GM23338 (cell line): ENCODE data around the gene PKNOX2. TPM values are rescaled to one million over a fixed set of nuclear protein-coding genes. Genes with fewer than 3 reads are reported as not detected.

Source experiments
- ATAC-seq: fragments of 200-7000 bp; cut with Tn5 transposase; 3 replicates; pipeline ENCODE4 v1.9.1; 2020
- DNase-seq: peaks from one replicate; pipeline ENCODE4 v3.0.0-alpha.2; 2015; ENCODE audit warnings: low spot score
- H2AFZ ChIP-seq: fragments of 200-600 bp; sonication (generic); 2 replicates; pipeline ENCODE4 v1.8.0; 2016; ENCODE audit warnings: antibody characterized with exemption, mild to moderate bottlenecking, moderate library complexity
- H3F3A ChIP-seq: fragments of 200-600 bp; sonication (generic); replicated peaks from 2 replicates; pipeline ENCODE4 v1.8.0; 2017; ENCODE audit warnings: antibody characterized with exemption, mixed run types, low read depth
- H3K27ac ChIP-seq: fragments of 200-600 bp; sonication (generic); 2 replicates; pipeline ENCODE4 v1.6.1; 2016; ENCODE audit warnings: low read depth
- H3K27me3 ChIP-seq: fragments of 200-600 bp; sonication (generic); 2 replicates; pipeline ENCODE4 v1.8.0; 2016; ENCODE audit warnings: mild to moderate bottlenecking, mixed run types, moderate library complexity; ENCODE audit not compliant: insufficient read depth
- H3K36me3 ChIP-seq: fragments of 200-600 bp; sonication (generic); 2 replicates; pipeline ENCODE4 v1.8.0; 2016; ENCODE audit warnings: mild to moderate bottlenecking; ENCODE audit not compliant: insufficient read depth
- H3K4me1 ChIP-seq: fragments of 200-600 bp; sonication (generic); 2 replicates; pipeline ENCODE4 v1.8.0; 2016; ENCODE audit warnings: mild to moderate bottlenecking, moderate library complexity; ENCODE audit not compliant: insufficient read depth
- H3K4me2 ChIP-seq: fragments of 200-600 bp; sonication (generic); 2 replicates; pipeline ENCODE4 v1.7.1; 2017; ENCODE audit warnings: mixed run types
- H3K4me3 ChIP-seq: fragments of 200-600 bp; sonication (generic); 2 replicates; pipeline ENCODE4 v1.6.1; 2016; ENCODE audit warnings: mixed run types
- H3K79me2 ChIP-seq: fragments of 200-600 bp; sonication (generic); replicated peaks from 2 replicates; pipeline ENCODE4 v1.8.0; 2017; ENCODE audit warnings: mild to moderate bottlenecking; ENCODE audit not compliant: insufficient read depth
- H3K9me2 ChIP-seq: fragments of 200-600 bp; sonication (generic); 2 replicates; pipeline ENCODE4 v1.8.0; 2017; ENCODE audit not compliant: insufficient read depth
- H4K20me1 ChIP-seq: fragments of 200-600 bp; sonication (generic); replicated peaks from 2 replicates; pipeline ENCODE4 v1.8.0; 2017; ENCODE audit warnings: mild to moderate bottlenecking; ENCODE audit not compliant: insufficient read depth
- H3K27ac Mint-ChIP-seq: 2 replicates; pipeline ENCODE4 v1.8.0; 2020; ENCODE audit warnings: inconsistent platforms, mild to moderate bottlenecking, moderate library complexity, mixed read lengths
- H3K27me3 Mint-ChIP-seq: 3 replicates; pipeline ENCODE4 v1.8.0; 2022; ENCODE audit warnings: low read depth, mild to moderate bottlenecking, moderate library complexity, mixed read lengths, inconsistent platforms; ENCODE audit not compliant: insufficient read depth, poor library complexity
- H3K36me3 Mint-ChIP-seq: 3 replicates; pipeline ENCODE4 v1.8.0; 2021; ENCODE audit warnings: low read depth, mild to moderate bottlenecking, inconsistent platforms, moderate library complexity, mixed read lengths
- H3K4me1 Mint-ChIP-seq: 3 replicates; pipeline ENCODE4 v1.8.0; 2020; ENCODE audit warnings: mild to moderate bottlenecking, inconsistent platforms, mixed read lengths
- H3K4me3 Mint-ChIP-seq: 3 replicates; pipeline ENCODE4 v1.8.0; 2021; ENCODE audit warnings: moderate library complexity, mild to moderate bottlenecking, inconsistent platforms, mixed read lengths
- H3K9me3 Mint-ChIP-seq: 3 replicates; pipeline ENCODE4 v1.8.0; 2020; ENCODE audit warnings: moderate library complexity, mild to moderate bottlenecking, inconsistent platforms, mixed read lengths
- CTCF ChIP-seq, 2 experiments: fragments of 200-600 bp in 1 of 2; sonication (generic) in 1 of 2; conservative IDR thresholded peaks; 2 replicates each; pipeline versions ENCODE4 v1.5.1 to v1.6.1; 2016 to 2017; ENCODE audit warnings: antibody characterized with exemption in 2 of 2, low read depth in 2 of 2, mild to moderate bottlenecking in 2 of 2, moderate library complexity in 1 of 2
- EZH2 ChIP-seq: fragments of 200-600 bp; sonication (generic); IDR thresholded peaks from one replicate; pipeline ENCODE4 v1.8.0; 2017; ENCODE audit warnings: antibody characterized with exemption, mild to moderate bottlenecking, low read depth; ENCODE audit not compliant: unreplicated experiment
- JUNB ChIP-seq: IDR thresholded peaks from one replicate; pipeline ENCODE4 v1.6.1; 2016; ENCODE audit warnings: antibody characterized with exemption; ENCODE audit not compliant: unreplicated experiment
- NANOG ChIP-seq: IDR thresholded peaks from 2 replicates; pipeline ENCODE4 v1.6.1; 2016; ENCODE audit warnings: antibody characterized with exemption, borderline replicate concordance
- STAT1 ChIP-seq: IDR thresholded peaks from one replicate; pipeline ENCODE4 v1.6.1; 2016; ENCODE audit warnings: antibody characterized with exemption; ENCODE audit not compliant: unreplicated experiment
- ZNF114 ChIP-seq: fragments of 250-450 bp; sonication (Bioruptor Pico); IDR thresholded peaks from 2 replicates; pipeline ENCODE4 v1.5.0; 2020; ENCODE audit warnings: mild to moderate bottlenecking, moderate library complexity
- ZNF331 ChIP-seq: fragments of 250-450 bp; sonication (Bioruptor Pico); IDR thresholded peaks from 2 replicates; pipeline ENCODE4 v1.5.0; 2020; ENCODE audit warnings: low read depth, mild to moderate bottlenecking, moderate library complexity
- polyA plus RNA-seq: library from polyadenylated mRNA; unstranded; fragments of >200 nt; fragmentation: Nextera tagmentation; extraction: Ambion mirVana; gene quantifications from 2 replicates; pipeline ENCODE4 v1.2.1, GENCODE V29; 2016
- total RNA-seq: library from RNA; depleted of rRNA; stranded (reverse); fragments of >200 nt; shearing (Covaris generic); gene quantifications from 2 replicates; pipeline ENCODE4 v1.2.3, GENCODE V29; 2014
- TF ChIP-seq, protein P1 (sequence below): fragments of 250-450 bp; sonication (Bioruptor Pico); IDR thresholded peaks from 2 replicates; pipeline ENCODE4 v1.5.0; 2020; ENCODE audit warnings: mild to moderate bottlenecking, moderate library complexity
- TF ChIP-seq, protein P2 (sequence below): IDR thresholded peaks from 2 replicates; pipeline ENCODE4 v1.6.1; 2016; ENCODE audit warnings: antibody characterized with exemption

PKNOX2 gene
- total and polyA plus RNA-seq, 2 experiments from 2014 or later: 0.42 to 0.83 TPM

GRCh38 chr11:125179895-125180294 is 15.3 kb downstream of the PKNOX2 start:
- Histone ChIP-seq H3F3A (no peaks in the 10 kb centered on the region), H3K9me2 (no peaks in the 10 kb centered on the region; the same call in 1 of the 2 replicates), H3K36me3 (no peaks in the 10 kb centered on the region), H3K4me2 (no peak overlapping the region; the same call in 1 of the 2 replicates), H3K79me2 (no peaks in the 10 kb centered on the region), H3K4me1 (peaks cover 16% of the 10 kb centered on the region), H4K20me1 (no peaks in the 10 kb centered on the region), H2AFZ (peak overlapping the region; percentile 61), H3K4me3 (no peak overlapping the region), H3K27ac (no peak overlapping the region), H3K27me3 (no peaks in the 10 kb centered on the region)
- Mint-ChIP-seq H3K4me1 (peaks cover 50% of the 10 kb centered on the region), H3K36me3 (no peaks in the 10 kb centered on the region), H3K9me3 (no peaks in the 10 kb centered on the region), H3K4me3 (no peak overlapping the region), H3K27ac (no peak overlapping the region), H3K27me3 (peaks cover 19% of the 10 kb centered on the region)
- no peak for ATAC-seq
- TF ChIP-seq CTCF (conservative IDR thresholded peaks at IDR 0.05; ENCODE audit: low read depth in 2 of 2): no peak
- no peak for TF ChIP-seq ZNF331
- TF ChIP-seq, protein P1, sequence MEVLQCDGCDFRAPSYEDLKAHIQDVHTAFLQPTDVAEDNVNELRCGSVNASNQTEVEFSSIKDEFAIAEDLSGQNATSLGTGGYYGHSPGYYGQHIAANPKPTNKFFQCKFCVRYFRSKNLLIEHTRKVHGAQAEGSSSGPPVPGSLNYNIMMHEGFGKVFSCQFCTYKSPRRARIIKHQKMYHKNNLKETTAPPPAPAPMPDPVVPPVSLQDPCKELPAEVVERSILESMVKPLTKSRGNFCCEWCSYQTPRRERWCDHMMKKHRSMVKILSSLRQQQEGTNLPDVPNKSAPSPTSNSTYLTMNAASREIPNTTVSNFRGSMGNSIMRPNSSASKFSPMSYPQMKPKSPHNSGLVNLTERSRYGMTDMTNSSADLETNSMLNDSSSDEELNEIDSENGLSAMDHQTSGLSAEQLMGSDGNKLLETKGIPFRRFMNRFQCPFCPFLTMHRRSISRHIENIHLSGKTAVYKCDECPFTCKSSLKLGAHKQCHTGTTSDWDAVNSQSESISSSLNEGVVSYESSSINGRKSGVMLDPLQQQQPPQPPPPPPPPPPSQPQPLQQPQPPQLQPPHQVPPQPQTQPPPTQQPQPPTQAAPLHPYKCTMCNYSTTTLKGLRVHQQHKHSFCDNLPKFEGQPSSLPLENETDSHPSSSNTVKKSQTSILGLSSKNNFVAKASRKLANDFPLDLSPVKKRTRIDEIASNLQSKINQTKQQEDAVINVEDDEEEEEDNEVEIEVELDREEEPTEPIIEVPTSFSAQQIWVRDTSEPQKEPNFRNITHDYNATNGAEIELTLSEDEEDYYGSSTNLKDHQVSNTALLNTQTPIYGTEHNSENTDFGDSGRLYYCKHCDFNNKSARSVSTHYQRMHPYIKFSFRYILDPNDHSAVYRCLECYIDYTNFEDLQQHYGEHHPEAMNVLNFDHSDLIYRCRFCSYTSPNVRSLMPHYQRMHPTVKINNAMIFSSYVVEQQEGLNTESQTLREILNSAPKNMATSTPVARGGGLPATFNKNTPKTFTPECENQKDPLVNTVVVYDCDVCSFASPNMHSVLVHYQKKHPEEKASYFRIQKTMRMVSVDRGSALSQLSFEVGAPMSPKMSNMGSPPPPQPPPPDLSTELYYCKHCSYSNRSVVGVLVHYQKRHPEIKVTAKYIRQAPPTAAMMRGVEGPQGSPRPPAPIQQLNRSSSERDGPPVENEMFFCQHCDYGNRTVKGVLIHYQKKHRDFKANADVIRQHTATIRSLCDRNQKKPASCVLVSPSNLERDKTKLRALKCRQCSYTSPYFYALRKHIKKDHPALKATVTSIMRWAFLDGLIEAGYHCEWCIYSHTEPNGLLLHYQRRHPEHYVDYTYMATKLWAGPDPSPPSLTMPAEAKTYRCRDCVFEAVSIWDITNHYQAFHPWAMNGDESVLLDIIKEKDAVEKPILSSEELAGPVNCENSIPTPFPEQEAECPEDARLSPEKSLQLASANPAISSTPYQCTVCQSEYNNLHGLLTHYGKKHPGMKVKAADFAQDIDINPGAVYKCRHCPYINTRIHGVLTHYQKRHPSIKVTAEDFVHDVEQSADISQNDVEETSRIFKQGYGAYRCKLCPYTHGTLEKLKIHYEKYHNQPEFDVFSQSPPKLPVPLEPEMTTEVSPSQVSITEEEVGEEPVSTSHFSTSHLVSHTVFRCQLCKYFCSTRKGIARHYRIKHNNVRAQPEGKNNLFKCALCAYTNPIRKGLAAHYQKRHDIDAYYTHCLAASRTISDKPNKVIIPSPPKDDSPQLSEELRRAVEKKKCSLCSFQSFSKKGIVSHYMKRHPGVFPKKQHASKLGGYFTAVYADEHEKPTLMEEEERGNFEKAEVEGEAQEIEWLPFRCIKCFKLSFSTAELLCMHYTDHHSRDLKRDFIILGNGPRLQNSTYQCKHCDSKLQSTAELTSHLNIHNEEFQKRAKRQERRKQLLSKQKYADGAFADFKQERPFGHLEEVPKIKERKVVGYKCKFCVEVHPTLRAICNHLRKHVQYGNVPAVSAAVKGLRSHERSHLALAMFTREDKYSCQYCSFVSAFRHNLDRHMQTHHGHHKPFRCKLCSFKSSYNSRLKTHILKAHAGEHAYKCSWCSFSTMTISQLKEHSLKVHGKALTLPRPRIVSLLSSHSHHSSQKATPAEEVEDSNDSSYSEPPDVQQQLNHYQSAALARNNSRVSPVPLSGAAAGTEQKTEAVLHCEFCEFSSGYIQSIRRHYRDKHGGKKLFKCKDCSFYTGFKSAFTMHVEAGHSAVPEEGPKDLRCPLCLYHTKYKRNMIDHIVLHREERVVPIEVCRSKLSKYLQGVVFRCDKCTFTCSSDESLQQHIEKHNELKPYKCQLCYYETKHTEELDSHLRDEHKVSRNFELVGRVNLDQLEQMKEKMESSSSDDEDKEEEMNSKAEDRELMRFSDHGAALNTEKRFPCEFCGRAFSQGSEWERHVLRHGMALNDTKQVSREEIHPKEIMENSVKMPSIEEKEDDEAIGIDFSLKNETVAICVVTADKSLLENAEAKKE (CRISPR knock-in tag): no peak
- no peak for TF ChIP-seq NANOG
- TF ChIP-seq EZH2: no peak
- TF ChIP-seq ZNF114 (CRISPR knock-in tag): no peak
- TF ChIP-seq STAT1: no peak
- no peak for TF ChIP-seq JUNB
- TF ChIP-seq, protein P2, sequence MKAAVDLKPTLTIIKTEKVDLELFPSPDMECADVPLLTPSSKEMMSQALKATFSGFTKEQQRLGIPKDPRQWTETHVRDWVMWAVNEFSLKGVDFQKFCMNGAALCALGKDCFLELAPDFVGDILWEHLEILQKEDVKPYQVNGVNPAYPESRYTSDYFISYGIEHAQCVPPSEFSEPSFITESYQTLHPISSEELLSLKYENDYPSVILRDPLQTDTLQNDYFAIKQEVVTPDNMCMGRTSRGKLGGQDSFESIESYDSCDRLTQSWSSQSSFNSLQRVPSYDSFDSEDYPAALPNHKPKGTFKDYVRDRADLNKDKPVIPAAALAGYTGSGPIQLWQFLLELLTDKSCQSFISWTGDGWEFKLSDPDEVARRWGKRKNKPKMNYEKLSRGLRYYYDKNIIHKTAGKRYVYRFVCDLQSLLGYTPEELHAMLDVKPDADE: no peak
- no peak for DNase-seq
